Testis (tissue), 3 donors: ENCODE measurements around the gene RAMAC. TPM values are rescaled to one million over a fixed set of nuclear protein-coding genes. Genes with fewer than 3 reads are reported as not detected.
"Not testable (repeated sequence)": the region's sequence is repeated elsewhere in the genome, so short reads cannot be mapped to it uniquely, and the experiment has no call there.

Experiments
- DNase-seq: peaks from one replicate; pipeline ENCODE4 v3.0.0-alpha.2; 2019
- H3K27ac ChIP-seq, 2 donors: fragments of 200-600 bp; sonication (generic); one replicate each; pipeline ENCODE4 v1.5.1; 2019
- H3K27me3 ChIP-seq: fragments of 200-600 bp; sonication (generic); one replicate; pipeline ENCODE4 v1.5.1; 2019
- H3K36me3 ChIP-seq: fragments of 200-600 bp; sonication (generic); one replicate; pipeline ENCODE4 v1.5.1; 2017; ENCODE audit warnings: low read depth; ENCODE audit errors: missing control alignments
- H3K4me1 ChIP-seq: fragments of 200-600 bp; sonication (generic); one replicate; pipeline ENCODE4 v1.5.1; 2019
- H3K4me3 ChIP-seq, 2 donors: fragments of 200-600 bp; sonication (generic); one replicate each; pipeline ENCODE4 v1.5.1; 2017 to 2019
- H3K9me3 ChIP-seq: fragments of 200-600 bp; sonication (generic); one replicate; pipeline ENCODE4 v1.5.1; 2017
- POLR2A ChIP-seq: fragments of 450-650 bp; IDR thresholded peaks from one replicate; pipeline ENCODE4 v1.6.1; 2017; ENCODE audit warnings: antibody characterized with exemption, mild to moderate bottlenecking, moderate library complexity
- WGBS, 2 donors: methylation state at CpG; one replicate each; pipeline ENCODE4 v1.1.5; 2018; 5-methylcytosine and 5-hydroxymethylcytosine counted together
- intact Hi-C: fragments of 100-400 bp; cut with DNase I; formaldehyde crosslinking; loops from one replicate; pipeline ENCODE4 v1.15.1; 2023; ENCODE audit warnings: low total_unique reads
- polyA plus RNA-seq: library from polyadenylated mRNA; stranded (reverse); fragments of 350-450 nt; fragmentation: Illumina TruSeq; extraction: RNeasy Lipid Tissue Mini Kit (QIAGEN cat#74804); gene quantifications from one replicate; pipeline ENCODE4 v1.2.3, GENCODE V29; 2014; ENCODE audit warnings: low read depth, low replicate concordance; ENCODE audit not compliant: insufficient read depth
- total RNA-seq, 2 donors: library from RNA; depleted of rRNA; stranded (reverse); fragments of >200 nt; gene quantifications; one replicate each; pipeline ENCODE4 v1.2.3, GENCODE V29; 2016
- TF ChIP-seq, protein P1 (sequence below), 3 experiments: fragments of 450-650 bp in 2 of 3; fragments of 200-600 bp in 1 of 3; sonication (generic) in 1 of 3; IDR thresholded peaks; one replicate each; pipeline ENCODE4 v1.5.1; 2016 to 2019; ENCODE audit warnings: antibody characterized with exemption in 3 of 3, mild to moderate bottlenecking in 2 of 3, moderate library complexity in 1 of 3

RAMAC gene
- total and polyA plus RNA-seq, 3 donors from 2014 or later: 21.2 to 33.5 (median 26.9) TPM

DNA sequence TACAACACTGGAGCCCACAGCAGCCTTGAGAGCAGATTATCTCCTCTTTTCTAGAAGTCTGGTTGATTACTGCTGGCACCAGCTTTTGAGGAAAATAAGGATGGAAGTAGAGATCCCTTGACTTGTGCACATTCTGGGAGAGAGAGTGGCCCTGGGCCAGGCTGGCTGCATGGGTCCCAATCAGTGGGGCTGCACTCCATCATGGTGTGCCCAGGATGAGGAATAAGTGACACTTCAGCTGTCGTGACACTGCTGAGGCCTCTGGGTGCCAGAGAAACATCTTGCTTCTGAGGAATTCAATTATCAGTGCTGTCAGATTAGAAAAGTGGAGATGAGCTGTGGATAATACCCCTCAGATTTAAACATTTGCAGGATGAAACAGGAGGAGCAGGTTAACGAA, 9.1 kb downstream of the RAMAC start:
- H3K9me3 ChIP-seq: no peaks in the 10 kb centered on the region
- DNase-seq: no peak
- H3K4me1 ChIP-seq: peaks cover 9% of the 10 kb centered on the region
- H3K27ac ChIP-seq: no peak overlapping the region
- 79 to 92% methylated on average over 2 of the region's 2 CpGs for WGBS, 2 donors
- intact Hi-C loops: no loop called here
- H3K27me3 ChIP-seq: no peaks in the 10 kb centered on the region
- no peaks in the 10 kb centered on the region for H3K36me3 ChIP-seq
- no peak overlapping the region for H3K4me3 ChIP-seq
- TF ChIP-seq, protein P1, sequence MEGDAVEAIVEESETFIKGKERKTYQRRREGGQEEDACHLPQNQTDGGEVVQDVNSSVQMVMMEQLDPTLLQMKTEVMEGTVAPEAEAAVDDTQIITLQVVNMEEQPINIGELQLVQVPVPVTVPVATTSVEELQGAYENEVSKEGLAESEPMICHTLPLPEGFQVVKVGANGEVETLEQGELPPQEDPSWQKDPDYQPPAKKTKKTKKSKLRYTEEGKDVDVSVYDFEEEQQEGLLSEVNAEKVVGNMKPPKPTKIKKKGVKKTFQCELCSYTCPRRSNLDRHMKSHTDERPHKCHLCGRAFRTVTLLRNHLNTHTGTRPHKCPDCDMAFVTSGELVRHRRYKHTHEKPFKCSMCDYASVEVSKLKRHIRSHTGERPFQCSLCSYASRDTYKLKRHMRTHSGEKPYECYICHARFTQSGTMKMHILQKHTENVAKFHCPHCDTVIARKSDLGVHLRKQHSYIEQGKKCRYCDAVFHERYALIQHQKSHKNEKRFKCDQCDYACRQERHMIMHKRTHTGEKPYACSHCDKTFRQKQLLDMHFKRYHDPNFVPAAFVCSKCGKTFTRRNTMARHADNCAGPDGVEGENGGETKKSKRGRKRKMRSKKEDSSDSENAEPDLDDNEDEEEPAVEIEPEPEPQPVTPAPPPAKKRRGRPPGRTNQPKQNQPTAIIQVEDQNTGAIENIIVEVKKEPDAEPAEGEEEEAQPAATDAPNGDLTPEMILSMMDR (IDR thresholded peaks at IDR 0.05): no peak
- no peak for TF ChIP-seq POLR2A

DNA sequence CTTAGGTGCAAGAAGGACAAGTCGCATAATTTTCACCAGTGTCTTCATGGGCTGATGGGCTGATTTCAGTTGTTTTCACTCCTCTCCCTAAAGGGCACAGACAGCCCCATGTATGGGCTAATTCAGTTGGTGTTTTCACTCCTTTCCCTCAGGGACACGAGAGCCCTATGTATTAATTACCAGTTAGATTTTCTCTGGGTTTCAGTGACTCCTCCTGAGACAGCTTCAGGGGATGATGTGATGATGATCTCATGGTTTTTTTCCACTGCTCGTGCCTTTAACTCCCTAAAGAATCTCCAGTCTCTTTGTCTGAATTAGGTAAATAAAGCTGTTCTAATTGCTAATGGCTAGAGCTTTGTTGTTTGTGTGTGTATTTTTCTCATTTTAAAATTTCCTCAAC, 9.9 kb downstream of the RAMAC start:
- Histone ChIP-seq H3K27ac (no peak overlapping the region), H3K4me1 (peaks cover 9% of the 10 kb centered on the region), H3K4me3 (no peak overlapping the region), H3K9me3 (no peaks in the 10 kb centered on the region), H3K27me3 (no peaks in the 10 kb centered on the region), H3K36me3 (no peaks in the 10 kb centered on the region)
- intact Hi-C loops: no loop called here
- no peak for TF ChIP-seq POLR2A
- TF ChIP-seq, protein P1 (IDR thresholded peaks at IDR 0.05): no peak
- WGBS, 2 donors: 77 to 79% methylated on average over 3 of the region's 3 CpGs
- no peak for DNase-seq

DNA sequence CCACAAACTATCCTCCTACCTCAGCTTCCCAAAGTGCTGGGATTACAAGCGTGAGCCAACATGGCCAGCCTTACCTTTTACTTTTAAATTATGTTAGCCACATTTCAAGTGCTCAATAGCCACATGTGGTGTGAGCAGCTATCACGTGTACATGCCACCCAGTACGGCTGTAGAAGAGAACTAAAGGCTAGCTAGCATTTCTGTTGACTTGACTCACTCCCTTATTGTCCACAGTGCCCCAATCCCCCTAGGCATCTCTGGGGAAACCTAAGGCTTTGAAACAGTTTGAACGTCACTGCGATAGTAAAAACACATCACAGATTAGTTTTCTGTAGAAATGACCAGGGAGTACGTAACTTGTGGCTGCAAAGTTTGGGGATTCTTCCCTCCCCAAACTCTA, 13.4 kb downstream of the RAMAC start:
- no peak overlapping the region for H3K4me3 ChIP-seq
- H3K4me1 ChIP-seq: peaks cover 9% of the 10 kb centered on the region
- intact Hi-C loops: no loop called here
- no peaks in the 10 kb centered on the region for H3K9me3 ChIP-seq
- no peak for DNase-seq
- no peaks in the 10 kb centered on the region for H3K36me3 ChIP-seq
- no peak for TF ChIP-seq POLR2A
- TF ChIP-seq, protein P1 (IDR thresholded peaks at IDR 0.05): no peak
- no peaks in the 10 kb centered on the region for H3K27me3 ChIP-seq
- WGBS, 2 donors: 64 to 73% methylated on average over 6 of the region's 6 CpGs
- no peak overlapping the region for H3K27ac ChIP-seq

DNA sequence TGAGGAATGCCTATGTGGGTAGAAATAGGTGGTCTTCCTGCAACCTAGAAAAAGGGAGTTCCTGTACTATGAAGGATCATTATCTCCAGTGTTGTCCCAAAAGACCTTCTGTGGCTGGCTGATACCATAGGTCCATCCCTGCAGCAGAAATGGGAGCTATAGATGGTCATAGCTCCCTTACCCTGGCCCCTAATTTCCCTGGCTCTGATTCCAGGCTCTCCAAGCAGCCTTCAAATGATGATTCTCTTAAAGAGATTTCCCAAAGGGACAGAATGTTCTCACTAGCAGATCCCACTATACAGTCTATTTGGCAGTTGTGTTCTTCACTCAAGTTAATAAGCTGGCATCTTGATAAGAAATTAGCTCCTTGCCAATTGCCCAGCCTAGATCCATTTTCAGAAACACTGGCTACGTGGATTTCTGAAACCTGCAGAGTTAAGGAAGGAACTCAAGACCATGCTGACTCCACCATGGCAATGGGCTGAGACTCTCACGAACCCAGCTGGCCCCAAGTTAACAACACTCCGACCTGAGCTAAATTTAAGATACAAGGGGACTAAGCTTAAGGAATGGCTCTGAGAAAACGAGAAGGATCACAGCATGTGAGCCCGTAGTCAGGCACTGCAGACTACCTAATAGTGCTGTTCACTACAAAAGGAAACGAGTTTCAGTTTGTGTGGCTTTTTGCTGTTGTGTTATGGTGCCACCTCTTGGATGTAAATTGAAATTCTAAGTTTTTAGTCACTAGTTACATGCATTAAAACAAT, 14.1 kb downstream of the RAMAC start:
- peaks cover 9% of the 10 kb centered on the region for H3K4me1 ChIP-seq
- DNase-seq: no peak
- no peaks in the 10 kb centered on the region for H3K9me3 ChIP-seq
- peak overlapping the region in 1 of 2 donors; percentile 53 for H3K27ac ChIP-seq
- no peaks in the 10 kb centered on the region for H3K36me3 ChIP-seq
- no peak overlapping the region for H3K4me3 ChIP-seq
- TF ChIP-seq, protein P1 (IDR thresholded peaks at IDR 0.05): peak in 2 of 3 experiments; percentile 35 to 44
- no peak for TF ChIP-seq POLR2A
- WGBS, 2 donors: 19 to 30% methylated on average over 6 of the region's 6 CpGs
- intact Hi-C loops: no loop called here
- H3K27me3 ChIP-seq: no peaks in the 10 kb centered on the region

DNA sequence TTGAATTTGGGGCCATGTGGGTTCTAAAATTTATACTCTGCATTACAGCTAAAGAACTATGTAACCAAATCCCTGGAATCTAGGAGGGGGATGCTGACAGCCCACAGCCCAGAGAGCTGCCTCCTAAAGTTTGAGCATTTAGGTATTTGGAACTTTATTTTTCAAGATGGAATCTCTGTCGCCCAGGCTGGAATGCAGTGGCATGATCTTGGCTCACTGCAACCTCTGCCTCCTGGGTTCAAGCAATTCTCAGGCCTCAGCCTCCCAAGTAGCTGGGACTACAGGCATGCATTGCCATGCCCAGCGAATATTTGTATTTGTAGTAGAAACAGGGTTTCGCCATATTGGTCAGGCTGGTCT, 14.6 kb downstream of the RAMAC start:
- intact Hi-C loops, H3K27ac ChIP-seq, H3K9me3 ChIP-seq, H3K4me3 ChIP-seq, H3K27me3 ChIP-seq, H3K36me3 ChIP-seq, H3K4me1 ChIP-seq, DNase-seq: not testable (repeated sequence)
- TF ChIP-seq, protein P1 (IDR thresholded peaks at IDR 0.05): peak in 1 of 3 experiments; percentile 5
- 92 to 97% methylated on average over 3 of the region's 3 CpGs for WGBS, 2 donors
